ENCODE data around the gene PPP2R5D.
"Not testable (repeated sequence)": the region's sequence is repeated elsewhere in the genome, so short reads cannot be mapped to it uniquely, and the experiment has no call there.

The PPP2R5D gene

GRCh38 chr6:42984001-42984923, at the start of gene PPP2R5D:
Gene PPP2R5D (plus strand): TSS chr6:42984570. CDS start chr6:42984678, 108 bp downstream.
- DNase-seq, result peak; percentile 99 to 100

- DNase-seq, result peak; percentile 20 to 37
Measured at GRCh38 chr6:42935322-42935721, 49.0 kb upstream of the PPP2R5D start.

GRCh38 chr6:42936398-42936797, 48.0 kb upstream of the PPP2R5D start:
- DNase-seq, result no peak

- DNase-seq, result no peak
Measured at GRCh38 chr6:42937548-42938427, 46.6 kb upstream of the PPP2R5D start.

DNA sequence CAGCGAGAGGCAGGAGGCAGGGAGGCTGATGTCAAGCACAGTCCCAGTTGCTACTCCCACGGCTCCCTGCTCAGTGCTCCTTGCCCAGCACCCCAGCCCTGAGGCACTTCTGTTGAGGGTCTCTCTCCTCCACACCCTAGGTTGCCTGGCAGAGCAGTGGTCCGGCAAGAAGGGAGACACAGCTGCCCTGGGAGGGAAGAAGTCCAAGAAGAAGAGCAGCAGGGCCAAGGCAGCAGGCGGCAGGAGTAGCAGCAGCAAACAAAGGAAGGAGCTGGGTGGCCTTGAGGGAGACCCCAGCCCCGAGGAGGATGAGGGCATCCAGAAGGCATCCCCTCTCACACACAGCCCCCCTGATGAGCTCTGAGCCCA, 46.0 kb upstream of the PPP2R5D start:
- DNase-seq, result no peak

DNA sequence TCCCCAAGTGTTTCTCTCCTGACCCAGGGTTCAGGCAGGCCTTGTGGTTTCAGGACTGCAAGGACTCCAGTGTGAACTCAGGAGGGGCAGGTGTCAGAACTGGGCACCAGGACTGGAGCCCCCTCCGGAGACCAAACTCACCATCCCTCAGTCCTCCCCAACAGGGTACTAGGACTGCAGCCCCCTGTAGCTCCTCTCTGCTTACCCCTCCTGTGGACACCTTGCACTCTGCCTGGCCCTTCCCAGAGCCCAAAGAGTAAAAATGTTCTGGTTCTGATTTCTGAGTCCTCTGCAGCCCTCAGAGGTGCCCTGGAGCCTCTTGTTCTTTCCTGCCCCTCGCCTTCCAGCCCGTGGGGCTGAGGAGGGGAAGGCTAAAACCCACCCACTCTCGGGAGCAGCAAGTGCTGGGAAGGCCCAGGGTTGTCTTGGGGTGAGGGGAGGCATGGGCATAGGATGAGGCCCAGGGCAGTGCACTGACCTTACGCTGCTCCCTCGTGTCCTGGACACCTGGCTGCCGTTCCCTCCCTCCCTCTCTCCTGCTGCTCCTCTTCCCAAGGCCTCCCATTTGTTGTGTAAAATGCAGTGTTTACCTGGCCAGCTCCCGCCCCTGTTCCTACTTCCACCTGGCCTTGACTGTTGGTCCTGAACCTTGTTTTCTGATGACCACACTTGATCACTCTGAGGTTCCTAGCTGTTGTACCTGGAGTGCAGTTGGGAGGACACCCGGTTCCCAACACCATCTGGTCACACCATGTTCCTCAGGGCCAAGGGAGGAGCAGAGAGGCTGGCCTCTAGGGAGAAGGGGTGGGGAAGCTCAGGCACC, 45.2 kb upstream of the PPP2R5D start:
- DNase-seq, result no peak

- no peak for DNase-seq
Measured at GRCh38 chr6:42939810-42940167, 44.6 kb upstream of the PPP2R5D start.

- DNase-seq, result no peak
Measured at GRCh38 chr6:42940493-42941045, 43.8 kb upstream of the PPP2R5D start.

DNA sequence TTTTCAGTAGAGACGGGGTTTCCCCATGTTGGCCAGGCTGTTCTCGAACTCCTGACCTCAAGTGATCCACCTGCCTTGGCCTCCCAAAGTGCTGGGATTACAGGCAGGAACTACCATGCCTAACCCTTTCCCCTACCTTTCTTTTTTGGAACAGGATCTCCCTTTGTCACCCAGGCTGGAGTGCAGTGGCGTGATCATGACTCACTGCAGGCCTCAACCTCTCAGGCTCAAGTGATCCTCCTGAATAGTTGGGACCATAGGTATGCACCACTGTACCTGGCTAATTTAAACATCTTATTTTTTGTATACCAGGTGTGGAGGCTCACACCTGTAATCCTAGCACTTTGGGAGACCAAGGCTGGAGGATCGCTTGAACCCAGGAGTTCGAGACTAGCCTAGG, 43.0 kb upstream of the PPP2R5D start:
- DNase-seq, result not testable (repeated sequence)

GRCh38 chr6:42942444-42942843, 41.9 kb upstream of the PPP2R5D start:
- DNase-seq, result no peak

DNA sequence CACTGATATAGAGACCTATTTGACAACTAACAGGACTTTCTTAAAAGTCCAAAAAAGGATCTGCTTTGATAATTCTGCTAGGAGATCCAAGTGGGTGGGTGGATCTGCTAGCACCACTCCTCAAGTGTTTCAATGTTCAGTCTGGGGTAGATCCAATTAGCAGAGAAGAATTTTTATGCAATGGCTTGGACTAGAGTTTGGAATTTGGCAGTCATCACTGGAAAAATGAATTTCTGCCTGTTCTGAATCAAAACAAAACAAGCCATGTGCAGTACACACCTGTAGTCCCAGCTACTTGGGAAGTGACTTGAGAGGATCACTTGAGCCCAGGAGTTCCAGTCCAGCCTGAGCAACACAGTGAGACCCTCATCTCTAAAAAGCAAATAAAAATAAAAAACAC, 36.4 kb upstream of the PPP2R5D start:
- no peak for DNase-seq

- DNase-seq, result no peak
Measured at GRCh38 chr6:42952389-42952788, 32.0 kb upstream of the PPP2R5D start.

DNA sequence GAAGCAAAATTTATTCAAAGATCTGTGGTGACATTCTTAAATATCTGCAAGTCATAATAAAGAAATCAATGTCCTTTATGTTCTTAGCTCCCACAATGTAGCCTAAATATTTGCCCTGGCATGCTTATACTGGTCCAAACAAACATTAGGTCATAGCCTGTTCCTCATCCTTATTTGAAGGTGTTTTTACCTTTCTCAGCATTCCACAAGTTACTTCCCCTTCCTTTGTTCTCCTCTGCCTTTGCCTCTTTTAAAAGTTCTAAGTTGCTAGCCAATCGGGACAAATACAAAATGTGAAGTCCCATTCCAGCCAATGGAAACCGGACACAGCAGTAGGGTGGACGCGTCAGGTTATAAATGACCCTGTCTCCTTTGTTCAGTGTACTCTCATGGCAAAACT, 30.0 kb upstream of the PPP2R5D start:
- DNase-seq, result not testable (repeated sequence)

- DNase-seq, result no peak
Measured at GRCh38 chr6:42958125-42958524, 26.2 kb upstream of the PPP2R5D start.

DNA sequence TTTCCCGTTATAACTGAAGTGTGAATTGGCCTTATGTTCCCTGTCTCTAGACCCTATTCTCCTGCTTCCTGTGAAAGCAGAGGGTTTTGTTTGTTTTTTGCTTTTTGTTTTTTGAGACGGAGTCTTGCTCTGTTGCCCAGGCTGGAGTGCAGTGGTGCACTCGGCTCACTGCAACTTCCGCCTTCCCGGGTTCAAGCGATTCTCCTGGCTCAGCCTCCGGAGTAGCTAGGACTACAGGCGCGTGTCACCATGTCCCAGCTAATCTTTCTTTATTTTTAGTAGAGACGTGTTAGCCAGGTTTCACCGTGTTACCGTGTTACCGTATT, 24.5 kb upstream of the PPP2R5D start:
- no peak for DNase-seq

DNA sequence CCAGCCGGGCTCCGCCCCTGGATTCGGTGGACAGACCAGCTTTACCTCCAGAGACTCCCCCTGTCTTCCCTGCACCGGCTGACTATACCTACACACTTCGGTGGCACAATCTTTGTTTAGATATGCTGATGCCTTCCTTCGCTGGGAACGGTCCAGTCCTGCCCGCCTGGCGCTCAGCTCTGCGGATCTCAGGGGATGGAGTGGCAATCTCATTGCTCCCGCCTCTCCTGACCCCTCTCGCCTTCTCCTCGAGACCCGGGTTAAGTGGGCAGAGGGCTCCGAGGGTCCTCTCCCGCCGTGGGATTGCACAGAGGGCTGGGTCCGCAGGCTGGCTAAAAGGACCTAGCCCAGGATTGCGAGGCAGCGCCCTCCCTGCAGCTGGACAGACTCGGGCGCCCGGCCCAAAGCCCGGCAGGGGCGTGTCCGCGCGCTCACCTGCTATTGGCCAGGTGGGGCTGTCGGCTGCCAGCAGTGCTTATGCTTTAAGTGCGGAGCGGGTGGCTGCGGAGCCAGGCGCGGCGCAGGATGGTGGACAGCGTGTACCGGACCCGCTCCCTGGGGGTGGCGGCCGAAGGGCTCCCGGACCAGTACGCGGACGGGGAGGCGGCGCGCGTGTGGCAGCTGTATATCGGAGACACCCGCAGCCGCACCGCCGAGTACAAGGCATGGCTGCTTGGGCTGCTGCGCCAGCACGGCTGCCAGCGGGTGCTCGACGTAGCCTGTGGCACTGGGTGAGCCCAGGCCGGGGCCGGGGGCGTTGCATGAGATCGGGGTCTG, 23.9 kb upstream of the PPP2R5D start, which contains the start of gene GNMT:
GNMT (plus strand) TSS at position 512 of the 777 bp plus-strand sequence; CDS start at position 526, 14 bp downstream.
- DNase-seq, result no peak

- no peak for DNase-seq
Measured at GRCh38 chr6:42961020-42961470, 23.3 kb upstream of the PPP2R5D start.

- no peak for DNase-seq
Measured at GRCh38 chr6:42962096-42962495, 22.3 kb upstream of the PPP2R5D start.

DNA sequence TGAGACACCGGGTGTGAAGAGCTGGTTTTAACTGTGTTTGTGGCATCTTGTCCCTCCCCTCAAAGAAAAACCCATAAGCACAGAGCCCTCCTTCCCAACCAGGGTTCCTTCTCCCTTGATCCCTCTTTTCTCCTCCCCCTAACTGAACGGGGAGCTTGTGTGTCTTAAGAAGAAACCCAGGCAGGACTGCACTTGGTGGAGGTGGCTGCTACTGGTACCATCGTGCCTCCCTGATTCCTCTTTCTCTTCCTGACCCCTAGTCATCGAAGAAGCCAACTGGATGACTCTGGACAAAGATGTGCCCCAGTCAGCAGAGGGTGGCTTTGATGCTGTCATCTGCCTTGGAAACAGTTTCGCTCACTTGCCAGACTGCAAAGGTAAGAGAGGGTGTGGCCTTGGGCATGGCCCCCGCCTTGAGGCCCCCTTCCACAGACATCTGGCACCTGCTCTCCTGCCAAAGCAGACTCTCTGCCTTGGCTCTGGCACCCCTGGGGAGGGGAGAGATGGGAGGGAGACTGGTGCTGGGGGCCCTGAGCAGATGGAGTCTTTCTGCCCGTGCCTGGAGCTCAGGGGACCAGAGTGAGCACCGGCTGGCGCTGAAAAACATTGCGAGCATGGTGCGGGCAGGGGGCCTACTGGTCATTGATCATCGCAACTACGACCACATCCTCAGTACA, 21.7 kb upstream of the PPP2R5D start:
- DNase-seq, result no peak

DNA sequence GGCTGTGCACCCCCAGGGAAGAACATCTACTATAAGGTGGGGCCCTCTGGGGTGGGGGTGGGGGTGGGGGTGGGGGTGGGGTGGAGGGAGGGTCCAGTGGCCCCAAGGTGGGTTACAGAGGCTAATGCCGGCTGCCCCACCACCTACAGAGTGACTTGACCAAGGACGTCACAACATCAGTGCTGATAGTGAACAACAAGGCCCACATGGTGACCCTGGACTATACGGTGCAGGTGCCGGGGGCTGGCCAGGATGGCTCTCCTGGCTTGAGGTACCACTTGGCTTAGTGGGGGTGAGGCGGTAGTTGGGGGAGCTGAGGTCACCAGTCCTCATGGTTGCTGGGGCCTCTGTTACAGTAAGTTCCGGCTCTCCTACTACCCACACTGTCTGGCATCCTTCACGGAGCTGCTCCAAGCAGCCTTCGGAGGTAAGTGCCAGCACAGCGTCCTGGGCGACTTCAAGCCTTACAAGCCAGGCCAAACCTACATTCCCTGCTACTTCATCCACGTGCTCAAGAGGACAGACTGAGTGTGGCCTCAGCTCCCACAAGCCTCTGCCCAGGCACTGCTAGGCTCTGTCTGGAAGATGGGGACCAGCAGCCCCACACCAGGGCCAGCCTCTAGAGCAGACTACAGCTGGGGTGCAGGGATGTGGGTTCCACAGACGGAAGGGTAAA, 21.1 kb upstream of the PPP2R5D start:
- DNase-seq, result no peak
